Peyer's patch (tissue), 4 donors: ENCODE measurements around the gene OCA2.

Source experiments
- CTCF ChIP-seq, 6 experiments: fragments of 450-650 bp in 4 of 6; fragments of 200-600 bp in 2 of 6; sonication (generic) in 1 of 6; IDR thresholded peaks; one replicate each; pipeline ENCODE4 v1.5.1; 2017 to 2019; ENCODE audit warnings: antibody characterized with exemption in 6 of 6, mild to moderate bottlenecking in 3 of 6, moderate library complexity in 1 of 6
- POLR2A ChIP-seq, 2 donors: fragments of 450-650 bp; IDR thresholded peaks; one replicate each; pipeline ENCODE4 v1.5.1; 2017; ENCODE audit warnings: antibody characterized with exemption in 2 of 2, mild to moderate bottlenecking in 2 of 2, moderate library complexity in 2 of 2

GRCh38 chr15:27790270-27790669 is 308.8 kb downstream of the OCA2 start:
- no peak for TF ChIP-seq CTCF (IDR thresholded peaks at IDR 0.05)
- TF ChIP-seq POLR2A (IDR thresholded peaks at IDR 0.05): no peak
